GM21367 (cell line): ENCODE measurements around the gene RACK1.
"Not testable (repeated sequence)": the region's sequence is repeated elsewhere in the genome, so short reads cannot be mapped to it uniquely, and the experiment has no call there.

Source experiments
- ATAC-seq: cut with Tn5 transposase; IDR thresholded peaks from one replicate; pipeline ENCODE4 v1.9.1; 2021; ENCODE audit not compliant: unreplicated experiment

RACK1 gene

GRCh38 chr5:181243564-181244343 lies at the start of gene RACK1:
Gene RACK1 (minus strand): TSS chr5:181243906. CDS start chr5:181243800, 106 bp downstream.
- ATAC-seq, result peak; percentile 58

- ATAC-seq, result peak; percentile 87
Observed at GRCh38 chr5:181287331-181287730, 43.6 kb upstream of the RACK1 start.

- not testable (repeated sequence) for ATAC-seq
Observed at GRCh38 chr5:181285962-181286705, 42.4 kb upstream of the RACK1 start.

GRCh38 chr5:181283841-181284755 lies 40.4 kb upstream of the RACK1 start:
- ATAC-seq, result not testable (repeated sequence)

GRCh38 chr5:181283347-181283746 lies 39.6 kb upstream of the RACK1 start:
- no peak for ATAC-seq

- no peak for ATAC-seq
Observed at GRCh38 chr5:181282874-181283273, 39.2 kb upstream of the RACK1 start.

- not testable (repeated sequence) for ATAC-seq
Observed at GRCh38 chr5:181282415-181282814, 38.7 kb upstream of the RACK1 start.

- no peak for ATAC-seq
Observed at GRCh38 chr5:181281984-181282316, 38.2 kb upstream of the RACK1 start.

- no peak for ATAC-seq
Observed at GRCh38 chr5:181281077-181281983, 37.6 kb upstream of the RACK1 start.

GRCh38 chr5:181280251-181280762 lies 36.6 kb upstream of the RACK1 start:
- ATAC-seq, result no peak

GRCh38 chr5:181273433-181273744 lies 29.7 kb upstream of the RACK1 start:
- ATAC-seq, result not testable (repeated sequence)

GRCh38 chr5:181271081-181271480 lies 27.4 kb upstream of the RACK1 start:
- ATAC-seq, result no peak

- not testable (repeated sequence) for ATAC-seq
Observed at GRCh38 chr5:181267907-181268306, 24.2 kb upstream of the RACK1 start.

GRCh38 chr5:181267291-181267904 lies 23.7 kb upstream of the RACK1 start:
- not testable (repeated sequence) for ATAC-seq

GRCh38 chr5:181265092-181265671 lies 21.5 kb upstream of the RACK1 start:
- no peak for ATAC-seq

GRCh38 chr5:181263633-181264032 lies 19.9 kb upstream of the RACK1 start:
- ATAC-seq, result no peak

GRCh38 chr5:181261320-181262049 lies 17.8 kb upstream of the RACK1 start:
- ATAC-seq, result peak; percentile 46

GRCh38 chr5:181260720-181261319 lies 17.1 kb upstream of the RACK1 start, which contains the start of gene TRIM52:
Gene TRIM52 (minus strand): TSS chr5:181261143. CDS start chr5:181260813, 330 bp downstream.
- peak; percentile 83 for ATAC-seq
